OCI-LY1 (cell line): ENCODE data around the gene STK38L.

Experiments
- CTCF ChIP-seq: fragments of 200-600 bp; sonication (generic), shearing (Covaris generic); IDR thresholded peaks from 2 replicates; pipeline ENCODE4 v1.5.1; 2017; ENCODE audit warnings: mild to moderate bottlenecking, antibody characterized with exemption, low read length, moderate library complexity, mixed read lengths
- EZH2 ChIP-seq: fragments of 200-600 bp; sonication (generic), shearing (Covaris generic); IDR thresholded peaks from 2 replicates; pipeline ENCODE4 v1.8.0; 2017; ENCODE audit warnings: borderline replicate concordance, mixed run types, mild to moderate bottlenecking, antibody characterized with exemption, low read length, moderate library complexity, mixed read lengths

- TF ChIP-seq CTCF (no peak), EZH2 (no peak)
Observed at GRCh38 chr12:27342536-27342935, 98.5 kb downstream of the STK38L start.
